Measurements from ENCODE around the gene MRPL32.

Gene MRPL32

GRCh38 chr7:42972699-42973500 lies 40.7 kb downstream of the MRPL32 start:
- DNase-seq = no peak

DNA sequence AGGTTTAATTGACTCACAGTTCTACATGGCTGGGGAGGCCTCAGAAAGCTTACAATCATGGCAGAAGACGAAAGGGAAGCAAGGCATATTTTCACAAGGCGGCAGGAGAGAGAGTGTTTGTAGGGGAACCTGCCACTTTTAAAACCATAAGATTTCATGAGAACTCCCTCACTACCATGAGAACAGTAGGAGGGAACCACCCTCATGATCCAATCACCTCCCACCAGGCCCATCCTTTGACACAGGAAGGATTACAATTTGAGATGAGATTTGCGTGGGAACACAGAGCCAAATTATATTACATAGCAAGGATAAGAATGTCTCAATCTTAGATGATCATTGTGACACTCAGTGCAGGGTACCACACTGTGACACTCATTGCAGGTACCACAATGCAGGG lies 44.2 kb downstream of the MRPL32 start:
- DNase-seq = no peak

DNA sequence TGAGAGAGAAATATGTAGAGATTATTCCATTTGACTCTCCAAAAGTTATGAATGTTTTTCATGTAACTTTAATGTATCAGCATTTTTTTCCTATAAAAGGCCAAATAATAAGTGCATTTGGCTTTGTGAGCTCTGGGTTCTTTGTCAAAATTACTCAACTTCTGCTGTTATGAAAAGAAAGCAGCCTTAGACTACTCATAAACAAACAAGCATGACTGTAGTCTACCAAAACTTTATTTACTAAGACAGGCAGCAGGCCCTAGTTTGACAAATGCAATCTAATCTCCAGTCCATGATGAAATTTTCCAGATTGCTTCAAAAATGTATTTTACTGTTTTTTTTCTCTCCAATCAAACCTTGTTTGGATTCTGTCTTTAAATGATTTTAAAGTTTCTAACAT lies 46.3 kb downstream of the MRPL32 start:
- DNase-seq = no peak

DNA sequence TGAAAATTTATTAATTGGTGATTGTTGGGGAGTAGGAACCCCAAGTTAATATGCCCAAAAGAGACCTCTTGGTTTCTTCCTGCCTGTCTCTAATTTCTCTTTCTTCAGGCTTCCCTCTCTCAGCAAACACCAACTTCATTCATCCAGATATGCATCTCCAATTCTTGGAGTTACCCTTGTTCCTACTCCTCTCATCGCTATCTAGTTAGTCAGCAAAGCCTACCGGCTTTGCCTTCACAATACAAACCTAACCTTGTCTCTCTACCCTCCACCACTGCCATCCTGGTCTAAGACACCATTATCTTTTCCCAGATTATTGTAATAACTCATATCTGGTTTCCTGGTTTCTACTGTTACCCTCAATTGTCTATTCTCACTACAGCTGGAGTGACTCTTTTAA lies 47.9 kb downstream of the MRPL32 start:
- no peak for DNase-seq

DNA sequence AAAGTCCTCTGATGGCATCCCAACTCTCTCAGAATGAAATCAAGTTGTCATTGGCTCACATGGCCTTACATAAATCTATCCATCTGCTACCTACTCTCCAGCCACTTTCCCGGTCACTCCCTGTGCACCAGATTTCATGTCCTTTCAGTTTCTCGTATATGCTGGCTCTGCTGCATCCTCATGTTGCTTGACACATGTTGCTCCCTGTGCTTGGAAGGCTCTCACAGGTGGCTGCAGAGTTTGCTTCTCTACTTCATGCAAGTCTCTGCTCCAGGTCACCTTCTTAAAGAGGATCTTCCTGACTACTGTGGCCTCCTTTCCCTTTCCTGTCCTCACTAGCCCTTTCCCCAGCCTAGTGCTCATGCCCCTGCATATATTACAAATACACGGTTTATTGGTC lies 48.3 kb downstream of the MRPL32 start:
- DNase-seq = no peak

- no peak for DNase-seq
Observed at GRCh38 chr7:42981601-42982000, 49.4 kb downstream of the MRPL32 start.

DNA sequence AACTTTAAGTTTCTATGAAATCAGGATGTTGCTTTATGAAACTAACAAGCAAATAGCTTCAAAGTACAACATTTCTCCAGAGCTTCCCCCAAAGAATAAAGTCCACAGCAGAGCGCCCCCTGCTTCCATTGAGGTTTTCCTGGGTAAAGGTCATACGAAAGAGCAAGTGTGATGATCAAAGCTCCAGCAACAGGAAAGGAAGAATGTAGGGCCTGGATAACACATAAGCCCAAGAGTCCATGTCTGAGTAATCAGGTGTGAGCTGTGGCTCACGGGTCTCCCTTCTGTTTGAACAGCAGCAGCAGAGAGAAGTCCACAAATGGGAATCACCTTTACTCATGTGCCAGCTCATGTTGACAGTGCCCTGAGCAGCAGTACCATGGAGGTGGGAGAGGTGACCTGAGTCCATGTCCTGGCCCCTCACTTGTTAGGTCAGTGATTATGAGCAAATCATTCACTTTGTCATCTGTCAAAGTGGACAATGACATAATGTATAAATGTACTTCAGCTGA lies 50.5 kb downstream of the MRPL32 start:
- DNase-seq = no peak

DNA sequence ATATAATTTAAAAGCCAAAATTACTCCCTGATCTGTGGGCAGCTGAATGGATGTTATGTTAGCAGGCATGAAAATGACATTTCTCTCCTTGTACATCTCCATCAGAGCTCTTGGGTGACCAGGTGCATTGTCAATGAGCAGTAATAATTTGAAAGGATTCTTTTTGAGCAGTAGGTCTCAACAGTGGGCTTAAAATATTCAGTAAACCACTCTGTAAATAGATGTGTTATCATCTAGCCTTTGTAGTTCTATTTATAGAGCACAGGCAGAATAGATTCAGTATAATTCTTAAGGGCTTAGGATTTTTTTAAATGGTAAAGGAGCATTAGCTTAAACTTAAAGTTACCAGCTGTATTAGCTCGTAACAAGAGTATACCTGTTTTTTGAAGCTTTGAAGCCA lies 52.0 kb downstream of the MRPL32 start:
- no peak for DNase-seq

- DNase-seq = no peak
Observed at GRCh38 chr7:42986213-42986612, 54.0 kb downstream of the MRPL32 start.

GRCh38 chr7:42986781-42987248 lies 54.6 kb downstream of the MRPL32 start:
- DNase-seq = no peak

Measured in bone marrow (tissue), 2 donors.